ENCODE data around the gene CD101.

The CD101 gene

DNA sequence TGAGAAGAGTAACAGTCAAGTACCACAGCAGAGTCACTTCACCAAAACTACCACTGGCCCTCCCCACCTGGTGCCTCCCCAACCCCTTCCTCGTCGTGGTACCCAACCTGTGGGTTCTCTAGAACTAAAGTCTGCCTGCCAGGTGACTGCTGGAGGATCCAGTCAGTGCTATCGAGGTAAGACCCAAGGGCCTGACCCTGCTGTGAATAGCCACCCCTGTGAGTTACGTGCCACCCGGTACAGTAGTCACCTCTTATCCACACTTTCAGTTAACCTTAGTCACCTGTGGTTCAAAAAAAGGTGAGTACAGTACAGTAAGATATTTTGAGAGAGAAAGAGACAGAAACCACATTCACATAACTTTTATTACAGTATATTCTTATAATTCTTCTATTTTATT lies 75.1 kb downstream of the CD101 start:
- TF ChIP-seq, protein P1, sequence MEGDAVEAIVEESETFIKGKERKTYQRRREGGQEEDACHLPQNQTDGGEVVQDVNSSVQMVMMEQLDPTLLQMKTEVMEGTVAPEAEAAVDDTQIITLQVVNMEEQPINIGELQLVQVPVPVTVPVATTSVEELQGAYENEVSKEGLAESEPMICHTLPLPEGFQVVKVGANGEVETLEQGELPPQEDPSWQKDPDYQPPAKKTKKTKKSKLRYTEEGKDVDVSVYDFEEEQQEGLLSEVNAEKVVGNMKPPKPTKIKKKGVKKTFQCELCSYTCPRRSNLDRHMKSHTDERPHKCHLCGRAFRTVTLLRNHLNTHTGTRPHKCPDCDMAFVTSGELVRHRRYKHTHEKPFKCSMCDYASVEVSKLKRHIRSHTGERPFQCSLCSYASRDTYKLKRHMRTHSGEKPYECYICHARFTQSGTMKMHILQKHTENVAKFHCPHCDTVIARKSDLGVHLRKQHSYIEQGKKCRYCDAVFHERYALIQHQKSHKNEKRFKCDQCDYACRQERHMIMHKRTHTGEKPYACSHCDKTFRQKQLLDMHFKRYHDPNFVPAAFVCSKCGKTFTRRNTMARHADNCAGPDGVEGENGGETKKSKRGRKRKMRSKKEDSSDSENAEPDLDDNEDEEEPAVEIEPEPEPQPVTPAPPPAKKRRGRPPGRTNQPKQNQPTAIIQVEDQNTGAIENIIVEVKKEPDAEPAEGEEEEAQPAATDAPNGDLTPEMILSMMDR (IDR thresholded peaks at IDR 0.05; ENCODE audit: control insufficient read depth, insufficient read depth, low read depth, low read length, missing control alignments) = no peak

DNA sequence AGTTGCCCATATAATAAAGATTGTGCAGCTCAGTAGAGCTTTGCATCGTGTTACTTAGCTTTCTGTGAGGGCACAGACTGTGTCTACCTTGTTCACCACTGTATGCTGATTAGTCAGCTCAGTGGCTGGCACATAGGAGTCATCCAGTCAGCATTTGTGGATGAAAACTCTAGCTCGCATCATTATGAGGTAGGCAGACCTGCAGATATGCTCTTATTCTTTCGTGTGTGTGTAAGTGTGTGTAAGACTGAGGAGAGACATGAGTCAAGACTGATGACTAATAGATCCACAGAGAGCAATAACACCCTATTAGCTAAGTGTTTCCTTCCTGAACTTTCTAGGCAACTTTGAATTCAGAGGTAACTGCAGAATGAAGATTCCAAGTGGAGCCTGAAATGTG lies 75.7 kb downstream of the CD101 start:
- peak; percentile 81 for DNase-seq (ENCODE audit: low read depth)
- TF ChIP-seq, protein P1 (IDR thresholded peaks at IDR 0.05; ENCODE audit: control insufficient read depth, insufficient read depth, low read depth, low read length, missing control alignments) = no peak
- no peak overlapping the region for H3K4me3 ChIP-seq (ENCODE audit: control insufficient read depth, low read depth, low read length)

More for the DNA sequence above, 75.1 kb downstream of the CD101 start:
- no peak overlapping the region for H3K4me3 ChIP-seq (ENCODE audit: control insufficient read depth, low read depth, low read length)
- DNase-seq (ENCODE audit: low read depth) = no peak

DNA sequence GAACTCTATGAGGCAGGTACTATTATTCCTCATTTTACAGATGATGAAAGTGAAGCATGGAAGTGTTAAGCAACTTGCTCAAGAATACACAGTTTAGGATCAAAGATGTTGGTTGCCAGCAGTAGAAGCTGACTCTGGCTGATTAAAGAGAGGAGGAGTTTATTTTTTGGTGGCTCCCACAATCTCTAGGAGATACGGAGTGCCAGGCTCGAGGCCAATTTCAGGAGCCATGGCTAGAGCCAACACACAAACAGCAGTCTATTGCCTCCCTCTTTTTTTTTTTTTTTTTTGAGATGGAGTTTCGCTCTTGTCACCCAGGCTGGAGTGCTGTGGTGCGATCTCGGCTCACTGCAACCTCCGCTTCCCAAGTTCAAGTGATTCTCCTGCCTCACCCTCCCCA lies 78.2 kb downstream of the CD101 start:
- no peak for DNase-seq (ENCODE audit: low read depth)

DNA sequence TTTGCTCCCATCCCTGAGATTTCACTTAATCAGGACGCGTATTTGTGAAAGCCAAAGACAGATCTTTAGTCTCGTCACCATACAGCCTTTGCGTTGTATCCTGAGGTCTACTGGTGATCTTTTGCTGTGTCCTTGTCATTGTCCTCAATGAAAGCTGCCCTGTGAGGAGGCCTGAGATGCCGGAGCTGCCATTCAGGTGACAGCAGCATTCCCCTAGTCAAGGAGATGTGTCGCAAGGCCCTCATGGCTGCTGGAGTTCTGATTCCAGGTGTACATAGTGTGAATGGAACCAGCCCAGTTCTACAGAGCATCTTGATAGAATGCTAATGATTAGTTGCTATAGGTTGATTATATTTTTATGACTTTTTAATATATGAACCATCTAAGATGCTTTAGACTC lies 82.7 kb downstream of the CD101 start:
- no peak for DNase-seq (ENCODE audit: low read depth)
- H3K4me3 ChIP-seq (ENCODE audit: control insufficient read depth, low read depth, low read length) = no peak overlapping the region
- TF ChIP-seq, protein P1 (IDR thresholded peaks at IDR 0.05; ENCODE audit: control insufficient read depth, insufficient read depth, low read depth, low read length, missing control alignments) = no peak

More for the DNA sequence above, 78.2 kb downstream of the CD101 start:
- H3K4me3 ChIP-seq (ENCODE audit: control insufficient read depth, low read depth, low read length) = no peak overlapping the region
- TF ChIP-seq, protein P1 (IDR thresholded peaks at IDR 0.05; ENCODE audit: control insufficient read depth, insufficient read depth, low read depth, low read length, missing control alignments) = no peak
